ENCODE measurements around the gene DCUN1D1. TPM values are rescaled to one million over a fixed set of nuclear protein-coding genes. Genes with fewer than 3 reads are reported as not detected.

DCUN1D1 gene
- total and polyA plus RNA-seq, 2 of the 8 experiments (the other 6 are each of a cell fraction or from before 2014, with no cell fraction given): 6.8 to 70.3 TPM

DNA sequence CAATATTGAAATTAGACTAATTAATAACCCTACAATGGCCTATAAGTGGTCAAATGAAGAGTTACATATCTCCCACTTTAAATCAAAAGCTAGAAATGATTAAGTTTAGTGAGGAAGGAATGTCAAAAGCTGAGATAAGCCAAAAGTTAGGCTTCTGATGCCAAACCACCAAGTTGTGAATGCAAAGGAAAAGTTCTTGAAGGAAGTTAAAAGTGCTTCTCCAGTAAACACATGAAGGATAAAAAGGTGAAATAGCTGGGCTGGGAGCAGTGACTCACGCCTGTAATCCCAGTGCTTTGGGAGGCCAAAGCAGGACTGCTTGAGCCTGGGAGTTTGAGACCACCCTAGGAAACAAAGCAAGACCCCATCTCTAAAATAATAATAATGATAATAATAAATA, 46.9 kb upstream of the DCUN1D1 start:
- POLR2A ChIA-PET (ENCODE audit: partially characterized antibody): no interaction called here
- Histone ChIP-seq H3K4me3 (ENCODE audit: extremely low read depth in 1 of 4, insufficient read depth in 2 of 4, low read depth in 3 of 4, low read length in 4 of 4) (no peak overlapping the region), H2BK120ac (replicated peaks; ENCODE audit: low read depth, low read length) (no peak overlapping the region), H3K4me1 (replicated peaks in 1 of 4; ENCODE audit: control insufficient read depth in 3 of 4, insufficient read depth in 4 of 4, low read length in 3 of 4) (no peaks in the 10 kb centered on the region), H3K79me1 (ENCODE audit: low read depth, low read length) (no peaks in the 10 kb centered on the region), H3K56ac (replicated peaks; ENCODE audit: insufficient read length, low read depth, low read length) (no peak overlapping the region), H2BK5ac (ENCODE audit: low read depth, low read length) (no peak overlapping the region), H4K91ac (replicated peaks; ENCODE audit: insufficient read length, low read length) (no peak overlapping the region), H4K8ac (ENCODE audit: extremely low read depth, insufficient read depth, low read length) (no peak overlapping the region), H3K36me3 (ENCODE audit: control insufficient read depth in 2 of 4, insufficient read depth in 4 of 4, low read length in 3 of 4) (peaks cover 2 to 18% (median 12%) of the 10 kb centered on the region in 4 experiments; a peak in 5 of 8 replicates), H2BK12ac (ENCODE audit: low read depth, low read length) (no peak overlapping the region), H3K27me3 (replicated peaks in 1 of 4; ENCODE audit: control insufficient read depth in 3 of 4, extremely low read depth in 1 of 4, insufficient read depth in 3 of 4, low read length in 3 of 4) (no peaks in the 10 kb centered on the region), H2AK5ac (ENCODE audit: low read depth, low read length) (no peak overlapping the region), H4K5ac (ENCODE audit: insufficient read length, low read depth, low read length) (no peak overlapping the region), H3K14ac (ENCODE audit: insufficient read length) (no peak overlapping the region), H2BK20ac (ENCODE audit: low read length) (no peak overlapping the region), H3K4ac (replicated peaks; ENCODE audit: insufficient read length, low read depth, low read length) (no peak overlapping the region), H4K20me1 (replicated peaks in 1 of 2; ENCODE audit: control insufficient read depth in 1 of 2, insufficient read depth in 2 of 2, low read length in 2 of 2) (peaks cover 1 to 2% of the 10 kb centered on the region in 2 experiments), H2BK15ac (ENCODE audit: low read length) (no peak overlapping the region), H3K27ac (ENCODE audit: low read depth, low read length) (no peak overlapping the region), H3K23me2 (ENCODE audit: low read depth, low read length) (no peaks in the 10 kb centered on the region), H3K9me3 (ENCODE audit: insufficient read depth in 2 of 2, low read depth in 1 of 2, low read length in 1 of 2) (no peaks in the 10 kb centered on the region), H3K18ac (ENCODE audit: extremely low read depth, low read length) (no peak overlapping the region), H3K23ac (ENCODE audit: insufficient read length) (no peak overlapping the region), H2AFZ (ENCODE audit: low read length) (no peak overlapping the region), H3K9ac (replicated peaks in 1 of 4; ENCODE audit: extremely low read depth in 1 of 4, low read depth in 3 of 4, low read length in 3 of 4) (no peak overlapping the region), H3K79me2 (ENCODE audit: control insufficient read depth in 1 of 2, insufficient read depth in 2 of 2, low read length in 2 of 2) (no peaks in the 10 kb centered on the region), H3K4me2 (ENCODE audit: insufficient read depth in 1 of 2, low read depth in 2 of 2, low read length in 2 of 2) (no peak overlapping the region)
- TF ChIP-seq YY1 (IDR thresholded peaks at IDR 0.05; ENCODE audit: low read depth, low read length) (no peak), MAFK (IDR thresholded peaks at IDR 0.05; ENCODE audit: low read depth, low read length) (no peak), EZH2 (IDR thresholded peaks at IDR 0.05; ENCODE audit: low read depth, low read length, severe bottlenecking) (no peak)
- FAIRE-seq (no peak), DNase-seq (ENCODE audit: low read depth in 1 of 2, low spot score in 2 of 2) (no peak)
- CTCF ChIA-PET (ENCODE audit: partially characterized antibody): no interaction called here
- WGBS, 2 experiments (ENCODE audit: extremely low coverage in 1 of 2, insufficient coverage in 1 of 2, insufficient read length in 1 of 2, insufficient replicate concordance in 2 of 2, low coverage in 1 of 2, low lambda C conversion rate in 2 of 2, missing lambda C conversion rate in 1 of 2): 81% methylated on average over 1 of the region's 1 CpG; no CpG with 5 or more reads in 1 of the 2 experiments
